Uterus (tissue), 2 donors: ENCODE data around the gene OSTM1.

Experiments used
- POLR2A ChIP-seq, 2 donors: fragments of 450-650 bp; IDR thresholded peaks; one replicate each; pipeline ENCODE4 v1.6.1; 2016; ENCODE audit warnings: antibody characterized with exemption in 2 of 2, mild to moderate bottlenecking in 1 of 2, moderate library complexity in 1 of 2
- TF ChIP-seq, protein P1 (sequence below), 4 experiments: fragments of 200-600 bp in 2 of 4; fragments of 450-650 bp in 2 of 4; sonication (generic) in 2 of 4; IDR thresholded peaks; one replicate each; pipeline ENCODE4 v1.5.1; 2016 to 2019; ENCODE audit warnings: antibody characterized with exemption in 4 of 4, mild to moderate bottlenecking in 2 of 4, moderate library complexity in 1 of 4

DNA sequence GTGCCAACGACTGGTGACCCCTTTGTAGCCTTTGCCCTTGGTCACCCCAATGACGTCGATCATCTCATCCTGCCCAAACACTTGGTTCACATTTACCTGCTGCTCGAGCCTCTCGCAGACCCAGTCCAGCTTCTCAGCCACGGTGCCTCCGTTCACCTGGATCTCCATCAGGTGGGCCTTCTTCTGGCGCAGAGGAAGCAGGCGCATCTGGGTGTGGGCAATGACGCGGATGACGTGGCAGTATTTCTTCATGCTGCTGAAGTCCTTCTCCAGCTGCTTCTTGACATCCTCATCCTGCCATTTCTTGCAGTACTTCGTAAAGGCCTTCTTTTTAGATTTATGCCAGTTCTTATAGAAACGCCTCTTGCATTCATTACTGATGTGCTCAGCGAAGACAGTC lies 69.7 kb downstream of the OSTM1 start:
- TF ChIP-seq, protein P1, sequence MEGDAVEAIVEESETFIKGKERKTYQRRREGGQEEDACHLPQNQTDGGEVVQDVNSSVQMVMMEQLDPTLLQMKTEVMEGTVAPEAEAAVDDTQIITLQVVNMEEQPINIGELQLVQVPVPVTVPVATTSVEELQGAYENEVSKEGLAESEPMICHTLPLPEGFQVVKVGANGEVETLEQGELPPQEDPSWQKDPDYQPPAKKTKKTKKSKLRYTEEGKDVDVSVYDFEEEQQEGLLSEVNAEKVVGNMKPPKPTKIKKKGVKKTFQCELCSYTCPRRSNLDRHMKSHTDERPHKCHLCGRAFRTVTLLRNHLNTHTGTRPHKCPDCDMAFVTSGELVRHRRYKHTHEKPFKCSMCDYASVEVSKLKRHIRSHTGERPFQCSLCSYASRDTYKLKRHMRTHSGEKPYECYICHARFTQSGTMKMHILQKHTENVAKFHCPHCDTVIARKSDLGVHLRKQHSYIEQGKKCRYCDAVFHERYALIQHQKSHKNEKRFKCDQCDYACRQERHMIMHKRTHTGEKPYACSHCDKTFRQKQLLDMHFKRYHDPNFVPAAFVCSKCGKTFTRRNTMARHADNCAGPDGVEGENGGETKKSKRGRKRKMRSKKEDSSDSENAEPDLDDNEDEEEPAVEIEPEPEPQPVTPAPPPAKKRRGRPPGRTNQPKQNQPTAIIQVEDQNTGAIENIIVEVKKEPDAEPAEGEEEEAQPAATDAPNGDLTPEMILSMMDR (IDR thresholded peaks at IDR 0.05), result no peak
- no peak for TF ChIP-seq POLR2A (IDR thresholded peaks at IDR 0.05)
